ENCODE measurements around the gene PLAGL1. TPM values are rescaled to one million over a fixed set of nuclear protein-coding genes. Genes with fewer than 3 reads are reported as not detected.
"Not testable (repeated sequence)": the region's sequence is repeated elsewhere in the genome, so short reads cannot be mapped to it uniquely, and the experiment has no call there.

The PLAGL1 gene
- total RNA-seq, 4 donors from 2014 or later = 12.1 to 27.2 (median 22.5) TPM

DNA sequence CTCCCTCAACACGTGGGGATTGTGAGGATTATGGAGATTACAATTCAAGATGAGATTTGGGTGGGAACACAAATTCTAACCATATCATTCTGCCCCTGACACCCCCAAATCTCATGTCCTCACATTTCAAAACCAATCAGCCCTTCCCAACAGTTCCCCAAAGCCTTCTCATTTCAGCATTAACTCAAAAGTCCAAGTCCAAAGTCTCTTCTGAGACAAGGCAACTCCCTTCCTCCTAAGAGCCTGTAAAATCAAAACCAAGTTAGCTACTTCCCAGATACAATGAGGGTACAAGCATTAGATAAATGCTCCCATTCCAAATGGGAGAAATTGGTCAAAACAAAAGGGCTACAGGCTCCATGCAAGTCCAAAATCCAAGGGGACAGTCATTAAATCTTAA lies 39.6 kb upstream of the PLAGL1 start:
- H3K36me3 ChIP-seq = no peaks in the 10 kb centered on the region

GRCh38 chr6:144046672-144047071 lies 38.6 kb upstream of the PLAGL1 start:
- H3K4me1 ChIP-seq, H3K27me3 ChIP-seq, H3K27ac ChIP-seq, H3K36me3 ChIP-seq, H3K4me3 ChIP-seq, DNase-seq, H3K9me3 ChIP-seq: not testable (repeated sequence)

More for the DNA sequence above, 39.6 kb upstream of the PLAGL1 start:
- TF ChIP-seq, protein P1, sequence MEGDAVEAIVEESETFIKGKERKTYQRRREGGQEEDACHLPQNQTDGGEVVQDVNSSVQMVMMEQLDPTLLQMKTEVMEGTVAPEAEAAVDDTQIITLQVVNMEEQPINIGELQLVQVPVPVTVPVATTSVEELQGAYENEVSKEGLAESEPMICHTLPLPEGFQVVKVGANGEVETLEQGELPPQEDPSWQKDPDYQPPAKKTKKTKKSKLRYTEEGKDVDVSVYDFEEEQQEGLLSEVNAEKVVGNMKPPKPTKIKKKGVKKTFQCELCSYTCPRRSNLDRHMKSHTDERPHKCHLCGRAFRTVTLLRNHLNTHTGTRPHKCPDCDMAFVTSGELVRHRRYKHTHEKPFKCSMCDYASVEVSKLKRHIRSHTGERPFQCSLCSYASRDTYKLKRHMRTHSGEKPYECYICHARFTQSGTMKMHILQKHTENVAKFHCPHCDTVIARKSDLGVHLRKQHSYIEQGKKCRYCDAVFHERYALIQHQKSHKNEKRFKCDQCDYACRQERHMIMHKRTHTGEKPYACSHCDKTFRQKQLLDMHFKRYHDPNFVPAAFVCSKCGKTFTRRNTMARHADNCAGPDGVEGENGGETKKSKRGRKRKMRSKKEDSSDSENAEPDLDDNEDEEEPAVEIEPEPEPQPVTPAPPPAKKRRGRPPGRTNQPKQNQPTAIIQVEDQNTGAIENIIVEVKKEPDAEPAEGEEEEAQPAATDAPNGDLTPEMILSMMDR (IDR thresholded peaks at IDR 0.05) = no peak
- no peak for TF ChIP-seq POLR2A (IDR thresholded peaks at IDR 0.05)
- Histone ChIP-seq H3K27me3 (no peaks in the 10 kb centered on the region), H3K4me1 (no peaks in the 10 kb centered on the region), H3K4me3 (no peak overlapping the region), H3K9me3 (peaks cover 0 to 4% (median 0%) of the 10 kb centered on the region in 4 donors), H3K27ac (no peak overlapping the region)
- no peak for DNase-seq

DNA sequence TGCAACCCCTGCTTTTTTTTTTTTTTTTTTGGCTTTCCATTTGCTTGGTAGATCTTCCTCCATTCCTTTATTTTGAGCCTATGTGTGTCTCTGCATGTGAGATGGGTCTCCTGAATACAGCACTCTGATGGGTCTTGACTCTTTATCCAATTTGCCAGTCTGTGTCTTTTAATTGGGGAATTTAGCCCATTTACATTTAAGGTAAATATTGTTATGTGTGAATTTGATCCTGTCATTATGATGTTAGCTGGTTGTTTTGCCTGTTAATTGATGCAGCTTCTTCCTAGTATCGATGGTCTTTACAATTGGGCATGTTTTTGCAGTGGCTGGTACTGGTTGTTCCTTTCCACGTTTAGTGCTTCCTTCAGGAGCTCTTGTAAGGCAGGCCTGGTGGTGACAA lies 36.9 kb upstream of the PLAGL1 start:
- H3K36me3 ChIP-seq, H3K4me3 ChIP-seq, H3K9me3 ChIP-seq, H3K4me1 ChIP-seq, H3K27ac ChIP-seq, DNase-seq, H3K27me3 ChIP-seq: not testable (repeated sequence)

GRCh38 chr6:144036835-144037195 lies 28.8 kb upstream of the PLAGL1 start:
- Histone ChIP-seq H3K4me1 (peaks cover 0 to 11% (median 0%) of the 10 kb centered on the region in 4 donors), H3K36me3 (no peaks in the 10 kb centered on the region), H3K27ac (no peak overlapping the region), H3K27me3 (no peaks in the 10 kb centered on the region), H3K4me3 (peak overlapping the region in 1 of 4 donors; percentile 32), H3K9me3 (no peaks in the 10 kb centered on the region)
- TF ChIP-seq, protein P1 (IDR thresholded peaks at IDR 0.05) = no peak
- TF ChIP-seq POLR2A (IDR thresholded peaks at IDR 0.05) = no peak
- no peak for DNase-seq

DNA sequence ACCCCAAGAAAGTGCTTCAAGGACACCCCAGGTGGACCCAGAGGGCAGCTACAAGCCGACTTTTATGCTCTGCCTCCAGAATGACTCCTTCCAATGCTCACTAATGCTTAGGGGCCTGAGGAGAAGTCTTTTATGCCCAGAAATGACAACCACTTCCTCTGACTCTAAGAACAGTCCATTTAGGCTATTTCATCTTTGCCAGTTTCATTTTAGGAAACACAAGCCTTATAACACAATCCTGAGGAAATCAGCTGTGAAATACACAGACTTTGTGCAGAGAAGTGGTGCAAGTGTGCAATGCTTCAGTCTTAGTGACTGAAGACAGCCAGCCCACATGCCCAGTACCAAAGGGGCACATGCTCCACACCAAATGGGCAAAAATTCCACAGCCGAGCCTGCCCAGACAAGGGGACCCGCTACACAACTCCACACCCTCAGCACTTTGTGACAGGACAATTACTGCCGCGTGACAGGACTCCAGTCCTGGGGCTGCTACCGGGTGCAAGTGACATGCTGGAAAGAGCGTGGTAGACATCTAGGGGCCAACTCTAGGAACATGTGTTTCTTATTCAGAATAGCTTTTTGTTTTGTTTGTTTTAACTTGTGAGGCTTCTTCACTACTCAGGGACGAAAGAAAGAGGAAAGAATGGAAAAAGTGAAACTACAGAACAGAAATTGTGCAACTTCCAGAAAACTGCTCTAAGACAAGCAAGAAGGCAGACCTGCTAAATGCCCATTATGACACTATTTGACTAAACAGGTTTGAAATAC lies 28.2 kb upstream of the PLAGL1 start:
- peak overlapping the region in 1 of 4 donors; percentile 6 for H3K27ac ChIP-seq
- H3K9me3 ChIP-seq = no peaks in the 10 kb centered on the region
- peak in 2 of 3 donors; percentile 51 to 55 for DNase-seq
- no peaks in the 10 kb centered on the region for H3K36me3 ChIP-seq
- peak overlapping the region; percentile 1 to 32 (median 10) for H3K4me3 ChIP-seq
- TF ChIP-seq, protein P1 (IDR thresholded peaks at IDR 0.05) = peak in 1 of 6 experiments; percentile 29
- no peak for TF ChIP-seq POLR2A (IDR thresholded peaks at IDR 0.05)
- no peaks in the 10 kb centered on the region for H3K27me3 ChIP-seq
- peaks cover 0 to 11% (median 0%) of the 10 kb centered on the region in 4 donors for H3K4me1 ChIP-seq

DNA sequence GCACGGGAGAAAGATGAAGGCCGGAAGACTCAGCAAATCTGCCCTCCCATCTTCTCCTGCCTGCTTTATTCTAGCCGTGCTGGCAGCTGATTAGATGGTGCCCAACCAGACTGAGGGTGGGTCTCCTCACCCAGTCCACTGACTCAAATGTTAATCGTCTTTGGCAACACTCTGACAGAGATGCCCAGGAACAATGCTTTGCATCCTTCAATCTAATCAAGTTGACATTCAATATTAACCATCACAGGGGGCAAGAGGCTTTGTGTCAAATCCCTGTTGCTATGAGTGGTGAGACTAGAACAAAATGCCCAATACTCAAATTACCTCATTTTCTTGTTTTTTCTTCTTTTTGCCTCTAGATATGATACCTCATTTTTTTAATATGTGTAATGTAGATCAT lies 27.4 kb upstream of the PLAGL1 start:
- DNase-seq = no peak
- Histone ChIP-seq H3K4me3 (no peak overlapping the region), H3K4me1 (peaks cover 0 to 11% (median 0%) of the 10 kb centered on the region in 4 donors), H3K27ac (no peak overlapping the region), H3K27me3 (no peaks in the 10 kb centered on the region), H3K36me3 (no peaks in the 10 kb centered on the region), H3K9me3 (no peaks in the 10 kb centered on the region)
- TF ChIP-seq POLR2A (IDR thresholded peaks at IDR 0.05) = no peak
- TF ChIP-seq, protein P1 (IDR thresholded peaks at IDR 0.05) = no peak
